ENCODE measurements around the gene RIPK3.
"Not testable (repeated sequence)": the region's sequence is repeated elsewhere in the genome, so short reads cannot be mapped to it uniquely, and the experiment has no call there.

RIPK3 gene

DNA sequence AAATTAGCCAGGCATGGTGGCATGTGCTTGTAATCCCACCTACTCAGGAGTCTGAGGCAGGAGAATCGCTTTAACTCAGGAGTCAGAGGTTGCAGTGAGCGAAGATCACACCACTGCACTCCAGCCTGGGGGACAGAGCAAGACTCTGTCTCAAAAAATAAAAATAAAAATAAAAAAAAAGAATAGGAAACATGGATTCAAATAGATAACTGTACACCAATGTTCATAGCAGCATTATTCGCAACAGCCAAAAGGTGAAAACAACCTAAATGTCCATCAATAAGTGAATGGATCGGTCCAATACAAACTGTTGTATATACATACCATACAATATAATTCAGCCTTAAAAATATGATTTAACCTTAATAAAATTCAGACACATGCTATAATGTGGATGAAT lies 3.1 kb upstream of the RIPK3 start:
- DNase-seq: no peak

DNA sequence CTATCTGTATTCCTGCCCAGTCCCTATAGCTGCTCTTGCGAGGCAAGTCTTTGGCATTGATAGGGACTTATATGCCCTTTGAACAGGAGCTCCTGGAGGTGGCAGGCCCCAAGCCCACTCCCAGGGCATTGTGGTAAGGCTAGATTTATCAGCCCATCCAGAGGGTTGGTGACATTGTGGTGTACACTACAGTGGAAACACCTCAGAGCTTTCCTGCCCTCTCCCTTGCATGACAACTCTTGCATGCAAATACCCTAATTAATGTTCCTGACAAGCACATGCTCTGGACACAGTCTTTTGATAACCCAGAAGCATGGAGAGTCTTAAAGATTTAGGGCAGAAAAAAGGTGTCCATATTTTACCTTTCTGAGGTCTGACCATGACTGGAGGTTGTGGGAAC lies 815 bp upstream of the RIPK3 start:
- DNase-seq: no peak

- DNase-seq: no peak
Measured at GRCh38 chr14:24338843-24339242, 948 bp downstream of the RIPK3 start.

DNA sequence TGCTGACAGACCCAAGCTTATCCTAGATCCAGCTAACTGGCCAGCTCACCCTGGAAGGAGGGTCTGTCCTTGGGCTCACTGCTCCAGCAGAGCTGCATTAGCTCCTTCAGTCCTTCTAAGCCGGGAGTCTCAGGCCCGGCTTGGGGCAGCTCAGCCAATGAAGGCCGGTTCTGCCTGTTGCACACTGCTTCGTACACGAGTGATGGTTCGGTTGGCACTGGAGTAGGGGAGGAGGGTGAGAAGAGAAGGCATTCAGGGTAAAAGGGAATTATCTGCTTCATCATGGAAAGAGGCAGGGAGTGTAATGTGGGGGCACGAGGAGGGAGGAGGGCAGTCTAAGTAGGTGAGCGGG lies 2.0 kb downstream of the RIPK3 start:
- no peak for DNase-seq

DNA sequence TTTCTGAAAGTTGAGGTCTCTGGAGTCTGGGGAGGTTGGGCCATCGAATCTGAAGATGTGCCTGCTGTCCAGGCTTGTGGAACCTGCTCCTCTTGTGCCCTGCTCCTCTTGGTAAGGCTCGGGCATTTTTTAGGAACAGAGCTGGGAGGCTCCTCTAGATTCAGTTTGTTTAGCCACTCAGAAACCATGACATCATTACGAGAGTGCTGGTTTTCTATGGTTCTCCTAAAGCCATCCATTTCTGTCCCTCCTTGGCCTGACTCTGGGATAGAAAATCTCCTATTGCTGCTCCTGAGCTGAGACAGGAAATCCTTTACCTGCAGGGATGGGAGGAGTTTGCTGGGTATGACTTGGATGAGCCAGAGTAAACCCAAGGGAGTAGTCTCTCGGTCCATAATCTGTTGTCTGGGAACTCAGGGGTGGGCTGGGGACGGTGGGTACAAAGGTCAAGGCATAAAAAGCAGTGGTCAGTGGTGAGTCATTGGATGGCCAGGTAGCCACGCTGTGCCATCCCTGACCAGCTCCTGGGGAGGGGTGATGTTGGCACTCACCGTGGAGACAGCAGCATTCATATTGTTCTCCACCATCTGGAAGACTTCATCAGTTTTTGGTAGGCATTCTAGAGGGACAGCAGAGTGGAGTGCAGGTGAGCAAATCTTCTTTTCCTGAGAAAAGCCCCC lies 2.5 kb downstream of the RIPK3 start:
- DNase-seq: no peak

DNA sequence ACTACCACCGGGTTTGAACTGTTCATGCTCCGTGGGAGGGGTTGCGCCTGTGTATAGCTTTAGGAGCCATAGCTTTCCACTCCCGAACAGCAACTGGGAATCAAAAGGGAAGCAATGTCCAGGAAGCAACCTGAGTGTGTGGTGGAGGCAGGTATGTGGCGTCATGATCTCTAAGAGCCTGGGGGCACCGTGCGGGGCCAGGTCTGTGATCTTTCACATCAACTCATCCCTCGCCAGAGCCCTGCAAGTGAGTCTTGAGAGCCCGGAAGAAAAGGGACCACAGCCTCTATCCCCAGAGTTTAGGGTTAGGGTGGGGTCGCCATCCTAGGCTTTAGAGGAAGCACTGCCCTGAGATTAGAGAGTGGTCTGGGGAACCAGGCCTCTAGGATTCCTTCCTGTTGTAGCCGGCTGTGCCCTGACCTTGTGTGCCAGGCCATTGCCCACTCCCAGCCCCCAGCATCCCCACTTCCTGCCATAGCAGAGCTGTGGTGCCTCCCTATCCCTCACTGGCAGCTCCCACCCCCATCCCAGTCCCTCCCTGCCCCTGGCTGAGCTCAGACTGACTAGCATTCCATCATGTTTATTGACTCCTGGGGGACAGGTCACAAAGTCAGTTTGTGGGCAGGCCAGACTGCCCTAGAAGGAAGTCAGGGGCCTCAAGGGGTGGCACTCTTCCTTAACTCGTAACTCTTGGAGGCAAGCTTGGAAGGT lies 4.2 kb downstream of the RIPK3 start:
- no peak for DNase-seq

DNA sequence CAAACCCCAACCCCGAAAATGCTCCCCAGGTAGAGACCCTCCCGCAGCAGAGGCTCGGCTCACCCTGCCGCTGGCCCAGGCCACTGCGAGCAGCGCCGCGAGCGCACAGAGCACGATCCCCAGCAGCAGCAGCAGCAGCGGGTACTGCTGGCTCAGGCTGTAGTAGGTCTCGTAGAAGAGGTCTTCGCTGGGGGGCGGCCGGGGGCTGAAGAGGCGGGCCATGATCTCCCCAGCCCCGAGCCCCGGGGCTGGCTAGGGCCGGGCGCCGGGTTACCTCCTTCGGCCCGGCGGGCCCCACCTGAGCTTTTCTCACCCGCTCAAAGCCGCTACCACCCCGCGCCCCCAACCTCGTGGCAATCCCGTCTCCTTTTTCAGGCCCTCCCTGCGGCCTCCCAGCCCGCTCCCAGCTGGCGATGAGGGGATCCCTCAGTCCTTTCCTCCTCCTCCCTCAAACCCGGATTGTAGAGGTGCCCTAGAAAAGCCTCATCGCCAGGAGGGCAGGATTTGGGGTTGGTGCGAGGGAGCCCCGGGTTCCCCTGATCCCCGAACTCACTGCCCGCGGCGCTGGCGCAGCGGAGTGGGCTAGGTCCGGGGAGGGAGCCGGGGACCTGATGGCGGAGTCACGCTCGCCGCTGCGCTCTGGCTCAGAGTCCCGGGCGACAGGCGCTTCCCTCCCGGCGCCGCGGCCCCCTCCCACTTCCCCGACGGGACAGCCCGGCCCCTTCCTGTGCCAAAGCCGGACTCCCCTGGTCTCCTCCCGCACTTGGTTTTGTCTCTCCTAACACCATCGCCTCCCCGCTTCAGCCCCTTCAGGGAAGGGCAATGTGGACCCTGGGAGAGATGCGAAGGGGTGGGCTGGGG lies 5.1 kb downstream of the RIPK3 start, which contains the start of gene ADCY4:
Gene ADCY4, minus strand, starts transcription at position 641 of the 861 bp plus-strand sequence. Its CDS starts 419 bp downstream, at position 222.
- no peak for DNase-seq

DNA sequence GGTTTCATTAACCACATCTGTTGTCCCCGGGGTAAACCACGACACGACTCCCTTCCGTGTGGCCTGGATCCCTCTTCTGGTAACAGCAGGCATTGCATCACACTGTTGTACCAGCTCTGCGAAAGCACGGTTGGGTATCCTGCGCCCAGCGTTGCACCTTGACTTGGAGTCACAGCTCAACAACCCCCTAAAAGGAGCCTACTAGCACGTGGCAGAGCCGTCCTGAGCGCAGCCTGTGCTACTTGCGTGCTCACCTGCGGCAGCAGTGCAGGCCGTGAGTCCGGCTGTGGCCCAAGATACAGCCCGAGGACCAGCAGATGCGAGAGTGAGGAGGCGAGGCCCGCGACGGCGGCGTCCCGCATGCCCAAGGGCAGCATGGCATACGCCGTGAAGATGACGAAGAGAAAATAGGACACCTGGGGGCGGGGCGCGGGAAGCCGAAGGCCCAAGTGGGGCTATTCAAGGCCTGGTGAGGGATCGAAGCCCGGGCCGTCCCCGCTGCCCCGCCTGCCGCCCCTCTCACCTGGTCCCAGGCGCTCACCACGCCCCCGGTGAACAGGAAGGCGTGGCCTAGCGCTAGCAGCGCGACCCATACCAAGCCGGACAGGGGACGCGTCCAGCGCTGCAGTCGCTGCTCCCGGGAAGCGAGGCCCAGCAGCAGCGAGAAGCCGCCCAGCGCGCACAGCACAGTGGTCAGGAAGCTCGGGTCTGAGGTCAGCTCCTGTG lies 7.4 kb downstream of the RIPK3 start:
- DNase-seq: peak; percentile 45

GRCh38 chr14:24331731-24332267 lies 8.0 kb downstream of the RIPK3 start:
- no peak for DNase-seq

GRCh38 chr14:24330973-24331674 lies 8.7 kb downstream of the RIPK3 start:
- no peak for DNase-seq

DNA sequence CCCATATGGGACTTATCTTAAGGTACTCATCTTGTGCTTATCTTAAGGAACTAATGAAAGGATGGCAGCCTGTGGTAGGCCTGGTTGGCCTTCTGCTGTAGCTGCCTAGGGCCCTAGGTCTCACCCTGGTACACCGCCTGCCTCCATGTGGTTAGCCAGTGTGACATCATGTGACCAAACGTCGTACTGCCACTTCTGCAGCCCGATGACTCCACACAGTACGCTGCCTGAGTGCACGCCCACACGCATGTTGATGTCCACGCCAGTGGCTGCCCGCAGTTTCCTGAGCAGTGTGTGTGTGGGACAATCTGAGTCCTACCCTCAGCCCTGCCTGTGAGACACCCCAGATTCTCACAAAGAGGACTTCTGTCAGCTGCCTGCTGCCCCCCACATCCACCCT lies 10.1 kb downstream of the RIPK3 start:
- no peak for DNase-seq

DNA sequence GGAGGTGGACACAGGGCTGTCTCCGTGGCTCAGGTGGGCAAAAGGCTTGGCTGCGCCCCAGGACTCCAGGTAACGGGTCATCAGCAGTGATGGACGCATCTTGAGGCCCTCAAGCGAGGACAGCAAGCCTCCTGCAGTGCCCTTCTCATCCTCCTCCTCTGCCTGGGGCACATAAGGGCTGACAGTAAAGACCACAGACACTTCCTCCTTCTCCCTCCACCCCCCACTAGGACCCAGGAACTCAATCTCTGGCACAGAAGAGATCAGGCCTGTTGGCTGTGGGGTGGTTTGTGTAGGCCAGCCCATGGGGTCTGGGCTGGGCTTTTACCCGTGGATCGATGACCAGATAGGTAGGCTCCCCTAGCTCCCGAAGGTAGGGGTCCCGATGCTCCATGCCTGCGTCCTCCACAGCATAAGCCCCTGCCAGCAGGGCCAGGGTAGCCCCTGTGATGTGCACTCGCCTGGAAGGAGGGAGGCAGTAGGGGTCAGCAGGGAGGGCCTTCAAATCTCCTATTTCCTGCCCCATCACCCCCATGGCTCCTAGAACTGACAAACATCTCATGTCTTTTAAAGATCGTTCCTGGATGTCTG lies 10.6 kb downstream of the RIPK3 start:
- DNase-seq: no peak

DNA sequence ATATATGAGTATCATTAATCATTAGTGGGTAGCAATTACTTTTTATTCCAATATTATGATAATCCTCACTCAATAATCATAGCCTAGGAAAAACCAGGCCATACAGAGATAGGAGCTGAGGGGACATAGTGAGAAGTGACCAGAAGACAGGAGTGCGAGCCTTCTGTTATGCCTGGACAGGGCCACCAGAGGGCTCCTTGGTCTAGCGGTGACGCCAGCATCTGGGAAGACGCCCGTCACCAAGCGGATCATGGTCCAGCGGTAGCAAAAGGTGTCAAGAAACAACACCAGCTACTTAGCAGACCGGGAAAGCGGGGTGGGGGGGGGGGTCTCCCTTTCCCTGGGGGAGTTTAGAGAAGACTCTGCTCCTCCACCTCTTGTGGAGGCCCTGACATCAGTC lies 11.9 kb downstream of the RIPK3 start:
- DNase-seq: not testable (repeated sequence)

- no peak for DNase-seq
Measured at GRCh38 chr14:24327303-24327702, 12.5 kb downstream of the RIPK3 start.

- no peak for DNase-seq
Measured at GRCh38 chr14:24325963-24326362, 13.8 kb downstream of the RIPK3 start.

GRCh38 chr14:24325041-24325530 lies 14.7 kb downstream of the RIPK3 start:
- no peak for DNase-seq

DNA sequence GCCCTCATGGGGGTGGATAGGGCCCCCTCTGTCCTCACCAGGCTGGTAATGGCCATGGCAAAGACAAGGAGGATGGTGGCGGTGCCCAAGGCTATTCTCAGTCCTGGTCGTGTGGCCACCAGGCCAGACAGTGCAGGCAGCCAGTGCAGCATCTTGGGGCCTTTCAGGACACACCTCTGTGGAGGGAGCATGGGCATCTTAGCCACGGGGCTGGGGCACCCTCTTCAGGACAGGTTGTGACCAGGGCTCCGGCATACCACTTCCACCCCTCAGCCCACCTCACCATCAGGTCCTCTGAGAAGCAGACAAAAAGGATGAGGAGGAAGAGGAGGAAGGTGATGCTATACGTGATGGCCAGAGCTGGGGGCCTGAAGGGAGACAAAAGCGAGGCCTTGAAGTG lies 15.8 kb downstream of the RIPK3 start:
- no peak for DNase-seq

DNA sequence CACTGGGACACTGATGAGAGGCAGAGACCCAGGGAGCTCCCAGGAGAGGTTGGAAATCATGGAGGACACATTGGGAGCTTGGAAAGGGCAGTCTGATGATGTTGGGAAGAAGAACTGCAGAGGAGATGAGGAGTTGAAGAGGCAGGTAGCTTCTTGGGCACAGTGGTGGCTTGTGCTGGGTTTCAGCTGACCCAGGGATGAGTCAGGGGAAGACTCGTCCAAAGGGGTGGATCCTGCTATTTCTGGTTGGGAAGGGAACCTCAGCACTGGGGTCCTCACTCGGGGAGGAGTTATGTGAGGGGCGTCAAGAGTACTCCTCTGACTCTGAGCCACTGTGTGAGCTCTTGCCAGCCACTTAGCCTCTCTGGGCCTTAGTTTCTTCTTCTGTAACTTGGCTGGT lies 16.4 kb downstream of the RIPK3 start:
- DNase-seq: no peak

DNA sequence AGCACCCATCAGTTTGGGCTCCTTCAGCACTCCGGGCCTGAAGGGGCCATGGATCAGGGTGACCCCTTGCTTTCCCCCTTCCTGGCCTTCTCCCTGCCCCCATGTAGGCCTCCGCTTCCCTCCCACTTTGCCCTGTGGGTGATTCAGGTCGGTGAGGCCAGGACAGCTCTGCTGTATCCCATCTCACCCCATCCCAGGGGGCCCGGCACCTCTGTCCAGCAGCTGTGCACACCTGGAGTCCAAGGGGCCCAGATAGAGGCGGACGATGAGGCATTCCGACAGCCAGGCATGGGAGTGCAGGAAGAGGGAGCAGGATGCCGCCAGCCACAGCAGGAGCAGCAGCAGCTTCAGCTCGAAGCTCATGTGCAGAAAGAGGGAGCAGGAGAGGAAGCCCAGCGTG lies 17.1 kb downstream of the RIPK3 start:
- no peak for DNase-seq

GRCh38 chr14:24321212-24321975 lies 18.4 kb downstream of the RIPK3 start:
- no peak for DNase-seq

Data from amniotic stem cell (primary cell).